ENCODE measurements around the gene TMEM247. TPM values are rescaled to one million over a fixed set of nuclear protein-coding genes. Genes with fewer than 3 reads are reported as not detected.

Gene TMEM247
- total RNA-seq, 1 experiment from 2014 or later = not detected

DNA sequence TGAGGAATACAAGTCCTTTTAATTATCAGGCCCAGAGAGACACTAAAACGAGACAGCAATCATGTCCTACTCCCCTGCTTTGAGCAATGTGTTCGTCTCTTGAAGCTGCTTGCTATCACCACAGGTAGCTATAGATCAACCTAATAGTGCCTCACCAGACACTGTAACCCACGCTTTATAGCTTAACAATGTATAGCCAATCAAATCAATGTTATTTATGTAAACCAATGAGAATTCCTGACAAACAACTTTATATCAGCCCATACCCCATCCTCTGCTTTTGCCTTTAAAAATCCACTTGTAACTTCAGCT, 26.1 kb downstream of the TMEM247 start:
- Mint-ChIP-seq H3K4me1 (peaks cover 25 to 26% of the 10 kb centered on the region in 2 experiments), H3K9me3 (no peaks in the 10 kb centered on the region), H3K27ac (no peak overlapping the region), H3K4me3 (no peak overlapping the region), H3K27me3 (ENCODE audit: low read depth) (peaks cover 13% of the 10 kb centered on the region), H3K36me3 (ENCODE audit: insufficient read depth in 1 of 3, low read depth in 3 of 3) (no peaks in the 10 kb centered on the region)
- Histone ChIP-seq H2BK120ac (ENCODE audit: low read depth, low read length, poor library complexity, severe bottlenecking) (no peak overlapping the region), H3K14ac (ENCODE audit: insufficient read depth, low read length) (no peak overlapping the region), H2BK15ac (ENCODE audit: low read depth, low read length) (no peak overlapping the region), H2BK5ac (ENCODE audit: insufficient read length, low read length) (no peak overlapping the region), H4K91ac (ENCODE audit: insufficient read length, low read depth, low read length) (no peak overlapping the region), H3K18ac (ENCODE audit: insufficient read length, low read depth, low read length) (no peak overlapping the region), H3T11ph (ENCODE audit: low read length) (no peak overlapping the region), H3K79me2 (ENCODE audit: insufficient read depth, low read length) (no peaks in the 10 kb centered on the region; the same call in 1 of the 2 replicates), H3K56ac (ENCODE audit: insufficient read length, low read depth, low read length) (no peak overlapping the region), H2BK20ac (ENCODE audit: low read depth, low read length, poor library complexity, severe bottlenecking) (no peak overlapping the region), H3K4me2 (ENCODE audit: insufficient read depth, insufficient read length, low read length) (no peak overlapping the region), H4K5ac (ENCODE audit: insufficient read length, low read depth, low read length) (no peak overlapping the region), H4K8ac (replicated peaks; ENCODE audit: insufficient read length, low read depth, low read length) (no peak overlapping the region), H2AK5ac (ENCODE audit: insufficient read length, low read length) (no peak overlapping the region), H2AFZ (ENCODE audit: low read length) (no peak overlapping the region), H4K20me1 (ENCODE audit: control insufficient read depth, insufficient read depth, insufficient read length) (no peaks in the 10 kb centered on the region), H3K4me1 (ENCODE audit: insufficient read depth, low read length) (peaks cover 3% of the 10 kb centered on the region; the same call in 1 of the 2 replicates), H3K4ac (ENCODE audit: low read depth, low read length) (no peak overlapping the region), H3K9me3 (ENCODE audit: control insufficient read depth, low read depth, low read length) (no peaks in the 10 kb centered on the region), H2BK12ac (ENCODE audit: insufficient read length, low read depth, low read length) (no peak overlapping the region), H3K23me2 (ENCODE audit: insufficient read length, low read depth, low read length, poor library complexity, severe bottlenecking) (no peaks in the 10 kb centered on the region), H3K79me1 (ENCODE audit: insufficient read depth, low read depth, low read length, poor library complexity, severe bottlenecking) (no peaks in the 10 kb centered on the region), H3K23ac (ENCODE audit: insufficient read length, low read depth, low read length) (no peak overlapping the region), H3K27me3 (ENCODE audit: insufficient read depth, low read length) (no peaks in the 10 kb centered on the region), H3K9ac (ENCODE audit: extremely low read depth, insufficient read length, low read length) (no peak overlapping the region), H3K27ac (ENCODE audit: insufficient read length, low read depth, low read length) (no peak overlapping the region)
- WGBS (ENCODE audit: extremely low coverage, insufficient read length, low lambda C conversion rate) = no CpG with 5 or more reads among the region's 3 CpGs
- TF ChIP-seq, protein P1, sequence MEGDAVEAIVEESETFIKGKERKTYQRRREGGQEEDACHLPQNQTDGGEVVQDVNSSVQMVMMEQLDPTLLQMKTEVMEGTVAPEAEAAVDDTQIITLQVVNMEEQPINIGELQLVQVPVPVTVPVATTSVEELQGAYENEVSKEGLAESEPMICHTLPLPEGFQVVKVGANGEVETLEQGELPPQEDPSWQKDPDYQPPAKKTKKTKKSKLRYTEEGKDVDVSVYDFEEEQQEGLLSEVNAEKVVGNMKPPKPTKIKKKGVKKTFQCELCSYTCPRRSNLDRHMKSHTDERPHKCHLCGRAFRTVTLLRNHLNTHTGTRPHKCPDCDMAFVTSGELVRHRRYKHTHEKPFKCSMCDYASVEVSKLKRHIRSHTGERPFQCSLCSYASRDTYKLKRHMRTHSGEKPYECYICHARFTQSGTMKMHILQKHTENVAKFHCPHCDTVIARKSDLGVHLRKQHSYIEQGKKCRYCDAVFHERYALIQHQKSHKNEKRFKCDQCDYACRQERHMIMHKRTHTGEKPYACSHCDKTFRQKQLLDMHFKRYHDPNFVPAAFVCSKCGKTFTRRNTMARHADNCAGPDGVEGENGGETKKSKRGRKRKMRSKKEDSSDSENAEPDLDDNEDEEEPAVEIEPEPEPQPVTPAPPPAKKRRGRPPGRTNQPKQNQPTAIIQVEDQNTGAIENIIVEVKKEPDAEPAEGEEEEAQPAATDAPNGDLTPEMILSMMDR (conservative IDR thresholded peaks at IDR 0.05) = no peak
- DNase-seq = no peak

Data from H9 (cell line).